Activated CD8-positive, alpha-beta memory T cell treated with anti-CD3 and anti-CD28 coated beads, Interleukin-2, amount 50 U/mL, for 1 hour (primary cell): ENCODE results near the gene CHST15.

ENCODE experiments used
- DNase-seq: peaks from one replicate; pipeline ENCODE4 v3.0.0-alpha.2; 2020; ENCODE audit errors: extremely low read depth

The CHST15 gene

DNA sequence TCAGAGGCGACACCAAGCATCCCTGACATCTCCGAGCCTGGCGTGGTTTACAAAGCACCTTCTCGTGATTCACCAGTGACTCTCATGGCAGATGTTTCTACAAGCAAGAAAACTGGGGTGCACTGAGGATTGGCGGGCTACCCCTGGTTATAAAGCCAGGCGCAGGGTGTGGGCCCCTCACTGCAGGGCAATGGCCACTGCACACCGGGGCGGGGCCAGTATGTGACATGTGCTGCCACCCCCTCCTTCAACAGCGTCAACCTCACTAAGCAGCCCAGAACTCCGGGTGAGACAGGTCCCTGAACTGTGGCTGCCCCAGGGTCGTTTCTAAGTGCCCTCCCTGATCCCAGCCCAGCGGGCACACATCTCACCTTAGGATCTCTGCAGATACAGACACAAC lies 63.8 kb downstream of the CHST15 start:
- no peak for DNase-seq

DNA sequence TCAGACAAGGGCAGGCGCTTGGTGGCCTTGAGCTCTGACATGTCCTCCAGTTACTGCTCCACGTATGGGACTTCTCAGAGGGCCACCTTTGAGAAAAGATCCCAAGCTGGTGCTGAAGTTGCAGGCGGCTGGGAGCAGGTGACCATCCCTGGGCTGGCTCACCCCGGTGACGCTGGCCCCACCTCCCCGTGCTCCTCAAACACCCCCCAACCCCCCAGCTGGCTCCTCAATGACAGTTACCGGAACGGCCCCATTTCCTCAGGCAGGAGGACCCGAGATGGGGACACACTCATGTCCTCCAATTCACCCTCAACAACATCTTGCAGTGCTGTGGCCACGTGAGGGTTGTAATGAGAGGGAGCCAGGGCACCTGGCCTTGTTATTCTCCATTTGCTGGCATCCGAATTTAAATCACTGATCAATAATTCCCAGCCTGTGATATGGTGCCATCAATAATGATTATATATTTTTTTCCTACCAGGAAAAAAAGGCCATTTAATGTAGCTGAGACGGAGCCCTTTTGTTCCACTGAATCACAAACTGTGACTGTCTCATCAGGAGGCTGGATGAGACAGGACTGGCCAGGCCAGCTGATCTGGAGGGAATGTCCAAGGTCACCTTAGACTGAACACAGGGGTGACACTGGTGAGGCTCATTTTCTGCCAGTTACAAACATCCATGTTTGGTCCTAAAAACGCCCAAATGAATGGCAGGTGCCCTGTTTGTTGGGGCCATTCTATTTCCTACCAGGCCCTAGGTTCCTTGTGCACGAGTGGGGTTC lies 64.5 kb downstream of the CHST15 start:
- DNase-seq = no peak

DNA sequence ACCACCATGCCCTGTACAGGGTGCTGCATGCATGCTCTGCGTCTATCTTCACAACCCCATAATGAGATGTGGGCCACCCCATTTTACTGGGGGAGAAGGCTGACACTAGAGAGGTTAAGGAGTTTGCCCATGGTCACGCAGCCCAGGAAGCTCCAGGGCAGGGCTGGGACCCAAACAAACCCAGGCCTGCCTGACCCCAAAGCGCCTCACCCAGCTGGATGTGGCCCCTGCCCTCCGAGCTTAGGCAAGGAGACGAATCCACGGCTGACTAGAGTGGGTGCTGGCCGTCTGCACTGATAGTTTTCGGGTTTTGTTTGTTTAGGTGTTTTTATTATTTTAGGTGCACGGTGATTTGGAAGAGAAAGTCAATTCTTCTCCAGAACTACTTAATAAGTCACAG lies 65.7 kb downstream of the CHST15 start:
- no peak for DNase-seq

DNA sequence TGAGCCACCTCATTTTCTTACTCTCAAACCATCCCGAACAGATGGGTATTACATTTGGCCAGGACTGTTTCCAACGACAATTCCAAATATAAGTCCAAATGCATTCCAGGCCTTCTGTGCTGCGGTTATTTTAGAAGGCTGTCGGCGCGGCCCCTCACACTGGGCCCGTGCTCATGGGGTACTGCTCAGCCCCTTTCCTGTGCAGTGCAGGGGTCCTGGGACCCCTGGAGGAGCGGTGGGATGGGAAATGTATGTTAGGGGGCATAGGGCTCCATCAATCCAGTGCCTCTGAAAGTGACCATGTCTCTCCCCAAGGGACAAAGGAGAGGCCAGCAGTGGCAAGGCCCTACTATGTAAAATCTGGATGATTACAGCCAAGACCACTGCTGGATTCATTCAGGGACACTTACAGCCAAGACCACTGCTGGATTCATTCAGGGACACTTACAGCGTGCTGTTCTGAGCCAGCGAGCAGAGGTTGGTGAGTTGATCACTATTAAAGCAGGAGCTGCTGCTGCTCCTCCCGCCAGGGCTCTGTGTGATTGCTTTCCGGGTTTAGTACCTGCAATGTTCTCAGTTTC lies 66.3 kb downstream of the CHST15 start:
- DNase-seq = no peak

DNA sequence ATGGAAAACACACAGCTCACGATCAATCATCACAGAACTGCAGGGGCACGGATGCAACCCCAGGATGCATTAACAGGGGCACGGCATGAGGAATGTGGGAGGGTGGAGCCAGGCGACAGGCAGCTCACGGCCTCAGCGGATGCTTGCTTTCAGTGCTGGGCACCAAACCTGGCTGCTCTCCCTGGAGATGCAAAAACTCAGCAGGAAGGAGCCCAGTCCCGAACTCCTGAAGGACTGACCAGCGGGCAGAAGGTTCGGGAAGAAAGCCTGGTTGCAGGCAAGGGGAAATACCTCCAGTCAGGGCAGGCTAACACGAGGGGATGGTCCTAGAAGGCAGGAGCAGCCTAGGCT lies 66.8 kb downstream of the CHST15 start:
- no peak for DNase-seq

DNA sequence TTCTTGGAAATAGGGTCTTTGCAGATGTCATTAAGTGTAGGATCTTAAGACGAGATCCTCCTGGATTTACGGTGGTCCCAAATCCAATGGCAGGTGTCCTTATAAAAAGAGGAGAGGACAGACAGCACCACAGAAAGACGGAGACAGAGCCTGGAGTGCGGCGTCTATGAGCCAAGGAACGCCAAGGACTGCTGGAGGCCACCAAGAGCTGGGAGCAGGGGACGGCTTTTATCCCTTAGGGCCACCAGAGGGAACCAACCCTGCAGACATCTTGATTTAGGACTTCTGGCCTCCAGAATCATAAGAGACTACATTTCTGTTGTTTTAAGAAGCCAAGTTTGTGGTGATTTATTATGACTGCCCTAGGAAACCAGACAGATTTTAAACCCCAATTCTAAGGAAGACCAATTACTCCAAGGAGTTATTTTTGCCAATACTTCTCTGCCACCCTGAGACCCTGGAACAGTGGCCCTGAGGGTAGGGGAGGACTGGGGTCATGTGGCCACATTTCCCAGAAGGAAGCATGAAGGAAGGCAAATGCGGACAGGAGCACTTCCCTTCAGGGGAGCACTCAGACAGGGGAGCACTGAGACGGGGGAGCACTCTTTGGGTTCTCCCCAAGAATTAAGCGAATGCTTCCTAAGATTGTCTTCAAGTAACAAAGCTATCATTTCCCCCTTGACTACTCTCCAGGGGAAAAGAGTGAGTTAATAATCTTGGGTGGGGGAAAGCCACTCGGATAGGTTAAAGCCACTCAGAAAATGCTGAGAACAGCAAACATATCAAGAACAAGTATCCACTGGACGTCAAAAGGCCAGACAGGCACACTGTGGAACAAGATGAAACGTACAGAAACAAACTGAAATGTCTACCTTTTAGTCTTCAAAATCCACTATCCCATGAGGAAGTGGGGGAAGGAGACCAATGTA lies 67.5 kb downstream of the CHST15 start:
- DNase-seq = no peak

DNA sequence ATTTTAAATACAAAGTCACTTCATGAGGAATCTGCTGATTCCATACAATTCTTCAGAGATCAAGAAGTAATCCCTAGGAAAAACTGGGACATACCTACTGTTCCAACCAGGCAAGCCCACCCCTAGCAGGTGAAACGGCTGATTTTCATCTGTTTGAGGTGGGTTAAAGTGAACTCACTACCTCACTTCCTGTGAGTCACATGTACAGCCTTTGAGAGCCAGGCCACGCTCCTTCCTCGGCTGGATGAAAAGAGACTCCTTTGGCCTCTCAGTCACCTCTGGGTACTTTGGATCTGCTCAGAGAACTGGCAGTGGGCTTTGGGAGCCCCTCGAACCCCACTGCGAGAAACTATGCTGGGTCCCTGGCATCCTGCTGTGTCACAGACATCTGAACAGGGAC lies 68.2 kb downstream of the CHST15 start:
- DNase-seq = no peak

DNA sequence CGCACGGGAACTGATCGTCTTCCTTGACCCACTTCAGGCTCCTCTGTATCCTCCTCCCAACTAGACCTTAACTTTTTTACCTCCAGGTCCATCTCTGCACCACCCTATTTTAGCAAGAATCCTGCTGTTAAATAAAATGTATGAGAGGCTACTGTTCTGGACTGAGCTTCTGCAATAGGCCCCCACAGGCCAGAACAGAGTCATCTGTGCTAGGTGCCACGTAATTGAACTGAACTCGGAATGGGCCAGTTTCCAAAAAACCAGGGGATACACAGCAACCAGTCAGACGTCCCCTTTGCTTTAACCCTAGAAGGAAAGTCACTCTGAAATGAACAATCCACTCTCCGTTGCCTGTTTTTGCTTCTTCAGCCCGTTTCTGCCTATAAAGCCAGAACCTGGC lies 71.3 kb downstream of the CHST15 start:
- no peak for DNase-seq

DNA sequence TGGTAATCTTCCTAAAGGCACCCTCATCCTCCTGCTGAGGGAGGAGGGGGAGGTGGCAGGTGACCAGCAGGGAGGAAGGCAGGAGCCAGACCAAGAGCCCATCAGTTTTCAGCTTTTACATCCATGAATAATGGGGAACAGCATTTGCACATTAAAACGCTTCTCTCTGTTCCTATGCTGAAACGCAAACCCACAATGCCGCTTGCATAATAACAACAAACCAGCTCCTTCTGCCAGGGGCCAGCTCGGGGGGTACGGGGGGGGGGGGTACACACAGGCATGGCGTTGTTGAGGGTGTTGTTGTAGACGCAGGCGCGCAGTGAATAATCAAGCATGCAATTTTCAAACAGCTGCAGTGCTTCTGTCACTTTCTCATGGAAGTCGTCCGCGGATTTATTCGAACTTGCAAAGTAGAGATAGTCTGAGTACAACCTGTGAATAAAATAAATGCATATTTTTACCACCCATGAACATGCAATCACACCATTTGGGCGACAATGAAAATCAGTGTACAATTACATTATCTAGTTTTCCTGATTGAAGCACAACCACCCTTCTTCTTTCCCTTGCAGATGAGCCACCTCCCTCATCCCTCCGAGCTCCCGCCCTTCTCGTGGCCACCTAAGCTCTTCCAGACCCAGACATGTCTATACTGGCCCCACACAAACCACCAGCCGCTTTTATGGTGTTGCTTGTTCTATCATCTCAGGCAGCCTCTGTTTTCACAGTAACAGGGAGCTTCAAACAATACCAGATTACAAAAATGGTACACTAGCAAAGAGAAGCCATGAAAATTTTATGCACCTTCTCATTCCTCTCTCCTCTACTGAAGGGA lies 72.2 kb downstream of the CHST15 start:
- no peak for DNase-seq

DNA sequence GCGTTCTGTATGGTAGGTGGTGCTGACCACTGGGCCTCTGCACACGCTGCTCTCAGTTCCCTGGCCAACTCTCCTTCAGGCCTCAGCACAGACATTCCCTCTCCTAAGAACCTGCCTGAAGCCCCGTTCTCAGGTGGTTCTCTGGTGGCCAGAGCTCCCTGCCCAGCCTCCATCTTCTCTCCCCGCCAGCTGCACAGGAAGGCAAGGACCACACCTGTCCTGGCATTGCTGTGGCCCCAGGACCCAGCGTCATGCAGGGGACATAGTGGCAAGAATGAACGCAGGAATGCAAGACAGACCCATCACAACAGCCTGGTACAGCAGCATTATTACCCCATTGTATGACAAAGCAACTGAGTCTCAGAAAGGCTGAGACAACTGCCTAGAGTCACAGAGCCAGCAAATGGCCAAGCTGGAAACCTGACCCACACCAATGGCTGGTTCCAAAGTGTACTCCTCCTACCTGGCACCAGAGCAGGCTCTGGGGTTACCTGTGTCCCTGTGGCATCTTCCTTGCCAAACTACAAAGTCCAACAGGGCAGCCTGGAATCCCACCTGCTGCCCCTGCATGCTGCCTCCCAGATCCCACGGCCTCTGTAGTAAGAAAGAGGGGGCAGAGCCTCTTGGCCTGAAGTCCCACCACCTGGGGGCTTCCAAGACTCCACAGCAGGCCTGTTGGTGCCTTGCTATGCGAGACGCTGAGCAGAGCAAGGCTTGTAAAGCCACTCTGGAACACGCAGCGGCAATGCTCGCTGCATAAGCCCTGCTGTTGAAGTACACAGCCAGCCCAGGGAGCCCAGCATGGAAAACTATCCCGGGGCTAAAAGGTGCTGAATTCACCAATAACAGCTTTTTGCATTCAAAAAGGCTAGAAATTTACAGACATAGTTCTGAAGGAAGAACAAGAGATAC lies 73.3 kb downstream of the CHST15 start:
- DNase-seq = no peak

DNA sequence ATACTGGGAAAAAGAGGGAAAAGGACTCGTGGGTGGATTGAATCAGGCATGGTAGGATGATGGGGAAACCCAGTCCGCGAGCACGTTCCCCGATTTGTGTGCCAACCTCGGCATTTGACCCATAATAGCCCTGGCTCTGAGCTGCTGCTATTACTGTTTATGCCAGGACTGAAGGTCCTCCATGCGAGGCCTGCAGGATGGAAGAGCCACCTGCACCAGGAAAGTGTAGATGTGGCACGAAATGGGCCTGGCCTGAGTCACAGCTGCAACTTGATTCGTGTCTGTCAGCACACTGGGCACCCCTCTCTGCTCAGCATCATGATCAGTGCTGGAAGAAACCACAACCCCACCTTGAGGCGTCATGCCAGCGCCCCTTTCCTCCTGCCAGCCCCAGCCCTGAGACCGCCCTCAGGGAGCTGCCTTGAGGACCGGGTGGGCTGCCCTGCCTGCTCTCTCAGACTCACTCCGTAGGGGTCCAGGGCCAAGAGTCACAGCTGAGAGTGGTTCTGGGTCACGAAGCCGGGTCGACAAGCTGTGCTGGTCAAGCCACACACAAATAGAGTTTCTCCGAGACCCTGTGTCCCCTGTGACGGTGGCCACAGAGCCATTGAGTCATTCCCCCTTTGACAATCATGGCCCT lies 74.4 kb downstream of the CHST15 start:
- no peak for DNase-seq

DNA sequence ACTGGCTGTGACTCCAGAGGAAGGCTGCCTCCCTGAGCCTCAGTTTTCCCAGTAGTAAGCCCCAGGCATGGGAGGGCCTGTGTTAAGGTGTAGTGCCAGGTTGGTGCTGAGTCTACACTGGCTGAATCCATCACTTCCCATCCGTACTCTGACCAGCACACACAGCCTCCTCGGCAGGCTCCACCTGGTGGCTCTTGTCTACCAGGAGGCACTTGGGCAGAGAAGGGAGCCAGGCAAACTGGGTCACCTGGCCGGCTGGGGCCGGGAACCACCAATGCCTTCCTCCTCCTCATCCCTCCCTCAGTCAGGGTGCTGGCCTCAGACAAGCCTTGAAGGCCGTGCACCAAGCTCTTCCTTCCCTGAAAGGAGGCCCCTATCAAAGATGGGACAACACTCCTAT lies 75.7 kb downstream of the CHST15 start:
- no peak for DNase-seq

DNA sequence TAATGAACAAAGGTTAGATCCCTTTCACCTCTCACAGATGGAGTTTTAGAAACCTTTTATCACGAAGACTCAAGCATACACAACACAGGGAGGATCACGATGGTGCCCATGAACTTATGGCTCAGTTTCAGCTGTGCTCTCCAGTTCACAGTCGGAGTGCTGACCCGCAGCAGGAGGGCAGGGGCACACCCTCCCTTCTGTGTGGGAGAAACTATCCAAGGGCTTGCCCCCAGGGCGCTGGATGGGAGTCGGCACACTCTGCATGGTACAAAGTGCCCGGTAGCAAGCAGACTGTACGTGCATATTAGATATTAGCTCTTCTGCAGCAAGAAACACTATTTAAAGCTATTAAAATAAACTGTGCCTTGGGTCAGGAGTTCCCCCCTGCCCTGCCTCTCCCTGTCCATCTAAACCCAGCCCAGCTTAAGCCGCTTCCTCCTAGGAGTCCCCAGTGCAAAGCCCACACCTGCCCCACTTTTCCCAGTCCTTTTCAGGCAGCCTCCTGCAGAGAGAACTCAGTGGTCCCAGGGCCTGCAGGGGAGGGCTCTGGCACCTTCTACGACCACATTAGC lies 76.5 kb downstream of the CHST15 start:
- DNase-seq = no peak

DNA sequence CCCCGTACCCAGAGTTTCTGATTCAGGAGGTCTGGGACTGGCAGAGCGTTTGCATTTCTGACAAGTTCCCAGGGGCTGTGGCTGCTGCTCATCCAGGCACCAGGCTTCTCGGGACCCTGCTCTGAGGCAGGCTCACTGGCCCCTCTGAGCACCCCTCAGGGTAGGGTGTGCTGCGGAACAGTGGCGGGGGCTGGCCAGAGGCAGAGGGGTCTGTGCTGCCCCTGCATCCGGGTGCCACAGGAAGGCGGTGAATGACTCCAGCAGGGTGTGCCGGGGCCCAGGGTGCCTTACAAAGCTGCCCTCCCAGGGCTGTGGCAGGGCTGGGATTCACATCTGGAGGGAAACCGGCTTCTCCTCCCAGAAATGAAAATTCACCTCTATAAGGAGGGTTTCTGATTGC lies 77.4 kb downstream of the CHST15 start:
- DNase-seq = no peak

DNA sequence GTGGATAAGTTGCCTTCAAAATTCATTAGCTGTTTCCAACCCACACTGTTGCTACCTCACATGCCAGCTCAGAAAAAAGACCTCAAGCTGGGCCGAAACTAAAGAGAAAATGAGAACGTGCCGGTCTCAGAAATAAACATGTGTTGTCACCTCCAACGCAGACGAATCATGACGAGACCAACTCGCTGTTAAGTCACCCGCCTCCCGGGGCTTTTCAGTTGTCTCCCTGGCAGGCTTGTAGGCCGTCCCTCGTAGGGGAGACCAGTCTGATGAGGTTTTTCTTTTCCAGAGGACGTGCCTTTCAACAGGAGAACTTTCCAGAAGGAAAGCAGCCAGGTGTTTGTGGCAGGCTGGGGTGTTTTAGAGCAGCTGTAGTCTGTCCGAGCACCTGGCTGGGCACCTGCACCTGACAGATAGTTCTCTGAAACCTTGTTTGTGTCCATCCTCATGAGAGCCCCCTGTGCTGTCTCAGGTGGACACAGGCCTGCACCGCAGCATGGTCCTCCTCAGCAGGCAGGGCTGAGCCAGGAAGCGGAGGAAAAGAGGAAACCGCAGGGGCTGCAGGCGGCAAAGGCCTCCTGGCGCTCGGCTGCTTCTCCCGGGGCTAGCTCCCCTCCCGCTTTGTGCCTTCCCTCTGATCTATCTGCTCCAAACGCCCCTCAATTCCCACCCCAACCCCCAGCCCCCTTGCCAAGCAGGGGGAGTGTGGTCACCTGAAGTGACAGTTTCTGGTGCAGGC lies 78.8 kb downstream of the CHST15 start:
- no peak for DNase-seq

DNA sequence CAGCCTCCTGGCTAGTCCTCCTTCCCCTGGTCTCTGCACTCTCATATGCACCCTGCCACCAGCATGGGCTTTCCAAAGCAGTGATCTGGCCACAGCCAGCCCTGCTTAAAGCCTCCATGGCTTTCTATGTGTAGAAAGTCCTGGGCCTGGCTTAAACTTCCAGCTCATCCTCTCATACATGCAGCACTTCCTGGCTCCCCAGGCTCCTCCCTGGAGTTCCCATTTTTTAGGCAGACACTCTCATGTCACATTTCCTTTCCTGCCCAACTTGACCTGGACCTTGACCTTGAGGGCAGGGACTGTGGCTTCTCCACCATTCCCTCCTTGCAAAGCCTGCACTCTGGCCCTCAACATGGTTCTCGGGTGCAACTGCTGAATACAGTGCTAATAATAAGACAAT lies 79.5 kb downstream of the CHST15 start:
- DNase-seq = no peak

DNA sequence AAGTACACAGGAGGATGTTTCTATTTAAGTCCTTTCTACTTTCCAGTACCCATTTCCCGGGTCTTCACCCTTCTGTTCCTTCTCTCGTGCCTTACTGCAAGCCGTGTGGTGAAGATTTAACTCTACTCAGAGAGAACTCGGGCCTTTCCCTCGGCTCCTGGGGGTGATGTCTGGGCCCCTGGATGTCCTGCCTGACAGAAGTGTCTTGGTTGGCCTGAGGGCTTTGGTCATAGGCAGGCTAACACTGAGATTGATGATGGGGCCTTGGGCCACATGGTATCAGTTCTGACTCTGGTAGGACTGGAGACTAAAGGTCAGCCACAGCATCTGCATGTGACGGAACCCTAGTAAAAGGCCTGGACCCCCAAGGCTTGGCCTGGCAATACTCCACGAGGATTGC lies 80.4 kb downstream of the CHST15 start:
- no peak for DNase-seq

DNA sequence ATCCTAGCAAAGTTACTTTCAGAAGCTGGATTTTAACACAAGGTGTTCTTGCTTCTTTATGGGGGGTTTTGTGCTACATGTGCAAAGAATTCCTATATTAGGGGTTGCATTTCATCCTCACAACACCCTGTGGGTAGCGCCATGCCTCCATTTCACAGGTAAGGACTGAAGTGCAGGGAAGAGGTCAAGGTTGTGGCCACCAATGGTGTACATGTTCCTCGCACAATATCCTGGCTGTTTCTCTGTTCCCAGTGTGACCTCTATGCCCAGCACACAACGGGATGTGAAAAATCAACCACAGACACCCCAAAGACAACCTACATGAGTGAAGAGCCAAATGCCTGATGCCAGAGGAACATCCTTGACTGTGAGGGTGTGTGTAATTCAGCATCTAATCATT lies 80.8 kb downstream of the CHST15 start:
- no peak for DNase-seq

DNA sequence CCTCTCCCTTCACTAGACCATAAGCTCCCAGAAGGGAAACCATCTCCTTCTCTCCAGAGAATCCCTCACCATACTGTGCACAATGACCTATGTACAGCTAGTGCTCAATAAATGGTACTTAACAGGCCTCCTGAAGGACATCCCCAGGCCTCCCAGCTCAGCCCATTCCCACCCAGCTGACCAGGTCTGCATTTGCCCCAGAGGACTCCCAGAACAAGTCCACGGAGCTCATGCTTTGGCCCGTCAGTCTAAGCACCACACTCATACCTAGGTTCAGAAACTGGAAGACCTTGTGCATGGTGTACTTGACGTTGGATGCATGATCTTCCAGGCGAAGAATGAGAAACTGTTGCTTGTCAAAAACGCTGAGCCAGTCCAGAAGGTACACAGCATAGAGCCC lies 81.3 kb downstream of the CHST15 start:
- DNase-seq = no peak
